A673 (cell line): ENCODE data around the gene SLC23A2. TPM values are rescaled to one million over a fixed set of nuclear protein-coding genes. Genes with fewer than 3 reads are reported as not detected.
A peak's percentile ranks its signal among the peaks of the same experiment; 100 is the strongest.

ENCODE experiments used
- BruUV-seq: library from RNA; stranded (reverse); fragments of 400-500 nt; replicated peaks from 2 replicates; lab custom pipeline; 2021; lab: Mats Ljungman, UMichigan
- CTCF ChIA-PET: fragments of 300-600 bp; sonication (Branson Sonifier 250); formaldehyde crosslinking; loops from one replicate; lab custom pipeline; 2022; ENCODE audit warnings: antibody characterized with exemption; lab: Charles Lee
- POLR2A ChIA-PET: fragments of 300-600 bp; sonication (Branson Sonifier 250); formaldehyde crosslinking; loops from one replicate; lab custom pipeline; 2022; ENCODE audit warnings: antibody characterized with exemption; ENCODE audit not compliant: low non-redundant PET; lab: Charles Lee
- DNase-seq: peaks from one replicate; pipeline ENCODE4 v3.0.0-alpha.2; 2015; ENCODE audit warnings: low spot score
- H3K27ac ChIP-seq: fragments of 200-600 bp; sonication (generic); 2 replicates; pipeline ENCODE4 v1.5.1; 2016; ENCODE audit warnings: mixed run types, low read depth, mild to moderate bottlenecking, mixed read lengths, antibody characterized with exemption, low read length; ENCODE audit not compliant: poor library complexity, severe bottlenecking
- H3K27me3 ChIP-seq: fragments of 200-600 bp; sonication (generic); replicated peaks from 2 replicates; pipeline ENCODE4 v1.6.1; 2017; ENCODE audit warnings: mixed run types, low read depth, mild to moderate bottlenecking, mixed read lengths, antibody characterized with exemption, low read length; ENCODE audit not compliant: insufficient read depth, poor library complexity
- H3K36me3 ChIP-seq: fragments of 200-600 bp; sonication (generic); 2 replicates; pipeline ENCODE4 v1.6.1; 2016; ENCODE audit warnings: mixed run types, mild to moderate bottlenecking, mixed read lengths, antibody characterized with exemption, low read length; ENCODE audit not compliant: insufficient read depth, poor library complexity, severe bottlenecking
- H3K4me1 ChIP-seq: fragments of 200-600 bp; sonication (generic); 2 replicates; pipeline ENCODE4 v1.6.1; 2017; ENCODE audit warnings: mixed run types, mild to moderate bottlenecking, mixed read lengths, antibody characterized with exemption, low read length; ENCODE audit not compliant: insufficient read depth, poor library complexity, severe bottlenecking
- H3K4me3 ChIP-seq: fragments of 200-600 bp; sonication (generic); 2 replicates; pipeline ENCODE4 v1.5.1; 2016; ENCODE audit warnings: low read depth, mixed run types, mild to moderate bottlenecking, mixed read lengths, low read length; ENCODE audit not compliant: poor library complexity, severe bottlenecking
- H3K9me3 ChIP-seq: fragments of 200-600 bp; sonication (generic); 2 replicates; pipeline ENCODE4 v1.6.1; 2016; ENCODE audit warnings: mixed run types, low read depth, mild to moderate bottlenecking, mixed read lengths, antibody characterized with exemption, low read length; ENCODE audit not compliant: poor library complexity, severe bottlenecking
- EZH2 ChIP-seq: fragments of 200-600 bp; sonication (generic); IDR thresholded peaks from 2 replicates; pipeline ENCODE4 v1.6.1; 2017; ENCODE audit warnings: borderline replicate concordance, low read depth, mild to moderate bottlenecking, mixed read lengths, antibody characterized with exemption, low read length; ENCODE audit not compliant: poor library complexity, severe bottlenecking
- intact Hi-C: fragments of 100-400 bp; cut with micrococcal nuclease; formaldehyde crosslinking; loops from one replicate; pipeline ENCODE4 v1.10.0; 2022; ENCODE audit not compliant: unreplicated experiment
- total RNA-seq: library from RNA; stranded (reverse); gene quantifications from 2 replicates; pipeline ENCODE4 v1.2.3, GENCODE V29; 2021
- TF ChIP-seq, protein P1 (sequence below): fragments of 300-800, 200-600 bp; sonication (generic); conservative IDR thresholded peaks from 2 replicates; pipeline ENCODE4 v1.5.1; 2017; ENCODE audit warnings: low read depth, mild to moderate bottlenecking, antibody characterized with exemption, low read length, moderate library complexity, mixed read lengths

The SLC23A2 gene
- total RNA-seq, 1 experiment from 2014 or later = 29.4 TPM

GRCh38 chr20:4950437-4950836 lies 50.9 kb downstream of the SLC23A2 start:
- no peak overlapping the region for H3K4me3 ChIP-seq
- peaks cover 4% of the 10 kb centered on the region for H3K9me3 ChIP-seq
- no TSS peak for BruUV-seq
- ChIA-PET CTCF (no interaction called here), POLR2A (no interaction called here)
- H3K27ac ChIP-seq = no peak overlapping the region
- H3K27me3 ChIP-seq = no peaks in the 10 kb centered on the region
- intact Hi-C loops = no loop called here
- no peak for DNase-seq
- H3K4me1 ChIP-seq = no peaks in the 10 kb centered on the region
- TF ChIP-seq EZH2 = no peak
- TF ChIP-seq, protein P1, sequence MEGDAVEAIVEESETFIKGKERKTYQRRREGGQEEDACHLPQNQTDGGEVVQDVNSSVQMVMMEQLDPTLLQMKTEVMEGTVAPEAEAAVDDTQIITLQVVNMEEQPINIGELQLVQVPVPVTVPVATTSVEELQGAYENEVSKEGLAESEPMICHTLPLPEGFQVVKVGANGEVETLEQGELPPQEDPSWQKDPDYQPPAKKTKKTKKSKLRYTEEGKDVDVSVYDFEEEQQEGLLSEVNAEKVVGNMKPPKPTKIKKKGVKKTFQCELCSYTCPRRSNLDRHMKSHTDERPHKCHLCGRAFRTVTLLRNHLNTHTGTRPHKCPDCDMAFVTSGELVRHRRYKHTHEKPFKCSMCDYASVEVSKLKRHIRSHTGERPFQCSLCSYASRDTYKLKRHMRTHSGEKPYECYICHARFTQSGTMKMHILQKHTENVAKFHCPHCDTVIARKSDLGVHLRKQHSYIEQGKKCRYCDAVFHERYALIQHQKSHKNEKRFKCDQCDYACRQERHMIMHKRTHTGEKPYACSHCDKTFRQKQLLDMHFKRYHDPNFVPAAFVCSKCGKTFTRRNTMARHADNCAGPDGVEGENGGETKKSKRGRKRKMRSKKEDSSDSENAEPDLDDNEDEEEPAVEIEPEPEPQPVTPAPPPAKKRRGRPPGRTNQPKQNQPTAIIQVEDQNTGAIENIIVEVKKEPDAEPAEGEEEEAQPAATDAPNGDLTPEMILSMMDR = no peak
- peaks cover 5% of the 10 kb centered on the region for H3K36me3 ChIP-seq

GRCh38 chr20:4949833-4950178 lies 51.5 kb downstream of the SLC23A2 start:
- DNase-seq = peak; percentile 43
- no peak for TF ChIP-seq EZH2
- TF ChIP-seq, protein P1 = peak; percentile 63
- intact Hi-C loops = no loop called here

GRCh38 chr20:4947817-4948559 lies 53.3 kb downstream of the SLC23A2 start:
- peaks cover 10% of the 10 kb centered on the region for H3K4me1 ChIP-seq
- CTCF ChIA-PET = interaction anchor here (0.6 kb wide), 1 partner anchor 209 kb away, joined by 3 read pairs; no protein-coding TSS in a partner anchor
- no peak overlapping the region for H3K27ac ChIP-seq
- no TSS peak for BruUV-seq
- peaks cover 4% of the 10 kb centered on the region for H3K9me3 ChIP-seq
- POLR2A ChIA-PET = no interaction called here
- TF ChIP-seq, protein P1 = no peak
- TF ChIP-seq EZH2 = no peak
- no peaks in the 10 kb centered on the region for H3K27me3 ChIP-seq
- intact Hi-C loops = no loop called here
- H3K4me3 ChIP-seq = no peak overlapping the region
- no peak for DNase-seq
- peaks cover 5% of the 10 kb centered on the region for H3K36me3 ChIP-seq

More at GRCh38 chr20:4949833-4950178, 51.5 kb downstream of the SLC23A2 start:
- H3K4me3 ChIP-seq = no peak overlapping the region
- ChIA-PET CTCF (no interaction called here), POLR2A (no interaction called here)
- peaks cover 5% of the 10 kb centered on the region for H3K36me3 ChIP-seq
- H3K27ac ChIP-seq = no peak overlapping the region
- BruUV-seq = no TSS peak
- peaks cover 5% of the 10 kb centered on the region for H3K4me1 ChIP-seq
- H3K9me3 ChIP-seq = peaks cover 4% of the 10 kb centered on the region
- H3K27me3 ChIP-seq = no peaks in the 10 kb centered on the region
